Fibroblast of skin of left quadriceps (primary cell): ENCODE data around the gene ANAPC7.
"Not testable (repeated sequence)": the region's sequence is repeated elsewhere in the genome, so short reads cannot be mapped to it uniquely, and the experiment has no call there.

Experiments
- DNase-seq, 2 experiments: peaks; one replicate each; pipeline ENCODE4 v3.0.0-alpha.2; 2013; ENCODE audit warnings: low read depth in 2 of 2

The ANAPC7 gene

DNA sequence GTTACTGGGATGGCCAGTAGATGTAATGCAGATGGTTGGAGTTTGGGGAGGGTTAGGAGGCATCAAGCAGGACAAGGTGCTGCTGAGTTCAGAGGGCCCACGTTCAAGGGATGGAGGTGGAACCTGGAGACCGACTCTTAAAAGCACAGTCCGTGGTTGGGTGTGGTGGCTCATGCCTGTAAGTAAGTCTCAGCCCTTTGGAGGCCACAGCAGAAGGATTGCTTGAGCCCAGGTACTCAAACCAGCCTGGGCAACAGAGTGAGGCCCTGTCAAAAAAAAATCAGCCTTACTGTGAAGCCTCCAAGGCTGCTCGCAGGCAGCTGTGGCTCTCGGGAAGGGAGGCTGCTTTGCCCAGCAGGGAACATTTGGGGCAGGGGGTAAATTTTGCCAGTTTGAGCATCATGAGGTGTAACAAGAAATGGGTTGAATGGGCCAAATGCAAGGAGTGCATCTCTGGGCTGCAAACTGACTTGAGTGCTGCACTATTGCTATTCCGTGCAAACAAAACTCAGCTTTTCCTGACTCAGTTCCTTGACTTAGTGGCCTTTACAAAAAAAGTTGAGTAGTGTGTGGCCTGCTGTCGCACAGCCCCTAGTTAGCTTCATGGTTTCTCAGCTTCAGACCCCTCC, 55.0 kb downstream of the ANAPC7 start:
- DNase-seq, result no peak

DNA sequence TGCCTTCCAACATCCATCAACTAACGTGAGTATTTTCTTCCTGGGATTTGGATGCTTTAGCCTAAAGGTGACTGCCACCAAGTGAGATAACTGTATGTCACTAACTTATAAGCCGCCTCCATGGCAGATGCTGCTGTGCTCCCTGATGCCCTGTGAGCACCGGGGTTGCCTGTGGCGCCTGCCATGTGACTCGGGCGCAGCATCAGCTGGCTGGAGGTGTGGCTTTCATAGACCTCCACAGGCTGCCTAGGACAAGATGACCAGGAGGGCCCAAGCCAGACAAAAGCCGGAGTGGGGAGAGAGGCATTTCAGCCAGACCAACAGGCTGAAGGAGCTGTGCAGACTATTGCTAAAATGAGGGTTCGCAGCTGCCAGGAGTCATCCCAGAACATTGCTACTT, 55.7 kb downstream of the ANAPC7 start:
- DNase-seq, result no peak

DNA sequence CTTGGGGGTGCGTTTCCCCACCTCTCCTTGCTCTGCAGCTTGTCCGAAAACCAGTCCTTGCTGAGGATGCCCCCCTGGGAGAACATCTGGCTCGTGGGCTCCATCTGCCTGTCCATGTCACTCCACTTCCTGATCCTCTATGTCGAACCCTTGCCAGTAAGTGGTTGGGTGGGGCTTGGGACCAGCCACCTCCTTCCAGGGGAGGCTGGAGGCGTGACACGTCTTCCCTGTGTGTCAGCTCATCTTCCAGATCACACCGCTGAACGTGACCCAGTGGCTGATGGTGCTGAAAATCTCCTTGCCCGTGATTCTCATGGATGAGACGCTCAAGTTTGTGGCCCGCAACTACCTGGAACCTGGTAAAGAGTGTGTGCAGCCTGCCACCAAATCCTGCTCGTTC, 57.5 kb downstream of the ANAPC7 start:
- DNase-seq, result no peak

DNA sequence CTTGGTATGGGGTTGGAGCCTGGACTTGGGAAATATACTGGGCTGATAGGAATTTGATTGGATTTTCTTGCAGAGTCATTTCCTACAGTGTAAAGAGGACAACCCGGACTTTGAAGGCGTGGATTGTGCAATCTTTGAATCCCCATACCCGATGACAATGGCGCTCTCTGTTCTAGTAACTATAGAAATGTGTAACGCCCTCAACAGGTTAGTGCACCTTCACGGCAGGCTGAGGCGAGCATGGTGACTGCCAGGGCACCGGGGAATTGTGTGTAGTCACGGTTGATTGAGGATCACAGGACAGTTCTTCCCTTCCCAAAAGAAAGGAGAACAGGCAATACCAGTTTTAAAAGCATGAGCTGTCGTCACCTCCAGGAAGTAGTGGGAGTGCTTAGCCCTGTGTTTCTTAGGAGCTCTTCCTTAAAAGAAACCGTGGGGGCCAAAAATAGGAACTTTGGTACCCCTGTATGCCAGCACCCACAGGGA, 58.3 kb downstream of the ANAPC7 start:
- no peak for DNase-seq

DNA sequence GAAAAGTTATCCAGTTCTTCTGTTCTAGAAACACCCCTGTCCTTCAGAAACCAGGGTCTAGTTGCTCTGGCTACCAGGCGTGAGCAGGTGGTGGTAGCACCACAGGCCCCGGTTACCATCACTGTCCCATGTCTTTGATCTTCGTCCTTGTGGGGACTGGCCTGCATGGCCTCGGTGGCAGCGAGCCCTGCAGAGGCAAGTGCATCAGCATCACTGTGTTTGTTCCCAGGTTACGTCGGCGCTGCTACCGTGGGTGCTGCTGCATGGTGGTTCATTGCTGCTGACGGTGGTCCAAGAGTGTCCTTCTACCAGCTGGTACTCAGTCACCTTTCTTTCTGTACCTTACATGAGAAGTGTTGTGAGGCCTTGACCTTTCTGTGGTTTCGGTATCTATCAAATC, 58.9 kb downstream of the ANAPC7 start:
- no peak for DNase-seq

DNA sequence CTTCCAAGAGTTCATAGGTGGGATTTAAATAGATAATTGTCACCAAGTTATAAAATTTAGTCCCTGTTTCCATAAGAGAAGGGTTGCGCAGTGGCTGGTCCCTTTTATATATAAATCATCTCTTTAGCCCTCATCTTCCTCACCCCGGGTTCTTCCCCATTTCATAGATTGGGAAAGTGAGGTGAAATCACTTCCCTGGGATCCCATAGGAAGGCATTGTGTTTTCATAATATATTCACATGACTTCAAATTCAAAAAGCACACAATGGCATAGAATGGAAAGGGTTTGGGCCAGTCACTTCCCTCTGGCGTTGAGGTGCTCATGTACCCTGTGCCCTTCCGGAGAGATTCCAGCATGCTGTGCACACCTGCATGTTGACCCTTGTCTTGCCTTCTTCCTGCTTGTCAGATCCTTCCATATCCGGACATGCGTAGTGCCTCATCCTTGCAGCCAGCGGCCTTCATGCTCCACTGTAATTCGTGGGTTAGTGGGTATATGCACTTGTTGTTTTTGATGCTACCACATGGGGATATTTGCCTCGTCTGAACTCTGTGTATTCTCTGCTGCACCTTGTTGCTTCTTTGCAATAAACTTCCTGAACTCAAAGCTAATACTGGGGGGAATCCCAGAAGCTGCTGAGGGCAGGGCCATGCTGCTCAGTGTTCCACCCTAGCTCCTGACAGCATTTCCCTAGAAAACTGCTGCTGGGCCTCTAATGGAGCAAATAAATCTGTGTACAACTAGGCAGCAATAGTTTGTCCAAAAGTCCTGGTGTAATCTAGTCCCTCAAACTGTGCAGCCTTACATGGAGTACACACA, 59.6 kb downstream of the ANAPC7 start:
- no peak for DNase-seq

DNA sequence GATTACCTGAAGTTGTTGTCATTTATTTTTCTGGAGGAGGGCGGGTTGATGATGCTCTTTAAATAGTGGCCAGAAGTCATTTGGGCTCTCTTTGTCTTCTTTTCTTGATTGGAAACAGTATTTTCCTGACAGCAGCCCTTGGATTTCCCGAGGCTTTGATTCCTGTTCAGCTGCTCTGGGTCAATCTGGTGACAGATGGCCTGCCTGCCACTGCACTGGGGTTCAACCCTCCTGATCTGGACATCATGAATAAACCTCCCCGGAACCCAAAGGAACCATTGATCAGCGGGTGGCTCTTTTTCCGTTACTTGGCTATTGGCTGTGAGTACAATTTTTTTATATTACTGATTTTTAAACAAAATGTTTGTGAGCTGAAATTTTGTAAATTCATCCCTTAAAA, 60.4 kb downstream of the ANAPC7 start:
- no peak for DNase-seq

DNA sequence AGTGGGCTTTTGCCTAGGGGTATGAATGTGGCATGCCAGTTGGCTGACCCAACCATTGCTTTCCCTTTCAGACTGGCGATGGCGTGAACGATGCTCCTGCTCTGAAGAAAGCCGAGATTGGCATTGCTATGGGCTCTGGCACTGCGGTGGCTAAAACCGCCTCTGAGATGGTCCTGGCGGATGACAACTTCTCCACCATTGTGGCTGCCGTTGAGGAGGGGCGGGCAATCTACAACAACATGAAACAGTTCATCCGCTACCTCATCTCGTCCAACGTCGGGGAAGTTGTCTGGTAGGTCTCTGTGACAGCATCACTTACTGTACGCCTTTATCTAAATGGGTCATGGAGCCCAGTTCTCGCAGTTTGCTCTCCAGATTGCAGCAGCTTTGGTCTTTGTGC, 61.4 kb downstream of the ANAPC7 start:
- no peak for DNase-seq

DNA sequence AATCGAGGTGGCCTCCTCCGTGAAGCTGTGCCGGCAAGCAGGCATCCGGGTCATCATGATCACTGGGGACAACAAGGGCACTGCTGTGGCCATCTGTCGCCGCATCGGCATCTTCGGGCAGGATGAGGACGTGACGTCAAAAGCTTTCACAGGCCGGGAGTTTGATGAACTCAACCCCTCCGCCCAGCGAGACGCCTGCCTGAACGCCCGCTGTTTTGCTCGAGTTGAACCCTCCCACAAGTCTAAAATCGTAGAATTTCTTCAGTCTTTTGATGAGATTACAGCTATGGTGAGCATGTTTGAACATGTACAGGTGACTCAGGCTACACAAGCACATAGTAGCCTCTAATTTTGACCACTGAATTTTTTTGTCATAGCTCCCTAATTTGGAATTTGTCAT, 62.8 kb downstream of the ANAPC7 start:
- DNase-seq, result no peak

DNA sequence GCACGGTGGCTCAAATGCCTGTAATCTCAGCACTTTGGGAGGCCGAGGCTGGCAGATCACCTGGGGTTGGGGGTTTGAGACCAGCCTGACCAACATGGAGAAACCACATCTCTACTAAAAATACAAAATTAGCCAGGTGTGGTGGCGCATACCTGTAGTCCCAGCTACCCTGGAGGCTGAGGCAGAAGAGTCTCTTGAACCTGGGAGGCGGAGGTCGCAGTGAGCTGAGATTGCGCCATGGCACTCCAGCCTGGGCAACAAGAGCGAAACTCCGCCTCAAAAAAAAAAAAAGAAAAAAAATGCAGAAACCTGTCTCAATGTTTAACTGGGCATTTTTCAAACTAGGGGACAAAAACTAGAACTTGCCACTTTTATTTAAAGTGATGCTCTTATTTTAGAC, 63.2 kb downstream of the ANAPC7 start:
- DNase-seq, result not testable (repeated sequence)

DNA sequence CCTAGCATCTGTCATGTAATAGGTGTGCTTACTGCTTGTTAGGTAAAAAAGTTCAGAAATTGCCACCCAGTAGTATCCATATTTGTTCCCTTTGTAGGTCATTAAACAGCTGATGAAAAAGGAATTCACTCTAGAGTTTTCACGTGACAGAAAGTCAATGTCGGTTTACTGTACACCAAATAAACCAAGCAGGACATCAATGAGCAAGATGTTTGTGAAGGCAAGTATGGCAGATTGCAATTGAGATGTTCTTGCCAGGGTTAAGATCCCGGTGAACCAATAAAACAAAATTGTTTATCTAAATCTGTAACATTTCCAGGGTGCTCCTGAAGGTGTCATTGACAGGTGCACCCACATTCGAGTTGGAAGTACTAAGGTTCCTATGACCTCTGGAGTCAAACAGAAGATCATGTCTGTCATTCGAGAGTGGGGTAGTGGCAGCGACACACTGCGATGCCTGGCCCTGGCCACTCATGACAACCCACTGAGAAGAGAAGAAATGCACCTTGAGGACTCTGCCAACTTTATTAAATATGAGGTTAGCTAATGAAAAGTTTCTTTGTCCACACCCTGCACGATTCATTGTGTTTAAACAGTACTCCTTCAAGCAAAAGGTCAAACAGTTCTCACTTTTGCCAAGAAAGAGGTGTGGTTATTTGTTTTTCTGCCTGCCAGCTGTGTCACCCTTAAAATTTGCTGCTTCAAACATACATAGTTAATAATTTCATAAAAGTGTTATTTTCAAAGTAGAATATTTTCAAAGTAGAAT, 64.1 kb downstream of the ANAPC7 start:
- no peak for DNase-seq

DNA sequence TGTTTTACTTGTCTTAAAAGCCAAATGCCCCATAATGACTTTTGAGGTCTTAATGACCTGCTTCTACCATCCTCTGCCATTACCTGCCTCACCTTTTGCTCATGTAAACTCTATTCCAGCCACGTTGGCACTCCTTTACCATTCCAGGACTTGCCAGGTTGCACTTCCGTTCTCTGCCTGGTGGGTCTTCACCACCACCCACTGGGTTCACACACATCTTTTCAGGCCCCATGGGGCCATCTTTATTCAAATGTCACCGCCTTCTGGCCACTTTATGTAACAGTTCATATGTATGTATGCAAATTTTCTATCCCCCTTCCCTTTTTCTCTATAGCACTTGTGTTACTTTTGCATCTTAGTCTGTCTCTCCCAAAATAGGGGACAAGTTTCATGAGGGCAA, 64.8 kb downstream of the ANAPC7 start:
- DNase-seq, result no peak

DNA sequence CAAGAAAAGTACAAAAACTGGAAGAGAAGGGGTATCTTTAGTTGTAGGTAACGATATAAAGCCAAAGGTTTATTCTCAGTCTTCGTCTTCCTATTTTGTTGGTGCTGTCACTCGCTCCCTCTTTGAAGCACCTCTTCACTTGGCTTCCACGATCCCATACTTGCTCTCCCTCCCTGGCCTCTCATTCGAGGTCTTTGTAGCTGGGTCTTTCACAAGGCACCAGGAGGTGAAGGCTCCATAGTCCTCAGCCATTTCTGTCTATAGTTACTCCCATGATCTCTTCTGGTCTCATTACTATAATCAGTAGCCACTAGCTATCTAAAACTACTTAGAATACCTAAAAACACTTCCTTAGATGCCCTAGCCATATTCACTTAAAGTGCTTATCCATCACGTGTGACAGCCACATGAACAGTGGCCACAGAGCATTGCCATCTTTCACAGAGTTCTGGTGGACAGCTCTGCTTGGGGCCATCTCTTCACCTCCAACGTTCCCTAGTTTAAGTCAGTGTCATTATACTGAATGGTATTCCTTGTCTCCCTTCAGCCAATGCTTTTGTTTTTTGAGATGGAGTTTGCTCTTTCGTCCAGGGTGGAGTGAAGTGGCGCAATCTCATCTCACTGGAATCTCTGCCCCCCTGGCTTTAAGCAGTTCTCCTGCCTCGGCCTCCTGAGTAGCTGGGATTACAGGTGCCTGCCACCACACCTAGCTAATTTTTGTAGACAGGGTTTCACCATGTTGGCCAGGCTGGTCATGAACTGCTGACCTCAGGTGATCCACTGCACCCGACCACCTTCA, 65.4 kb downstream of the ANAPC7 start:
- no peak for DNase-seq

DNA sequence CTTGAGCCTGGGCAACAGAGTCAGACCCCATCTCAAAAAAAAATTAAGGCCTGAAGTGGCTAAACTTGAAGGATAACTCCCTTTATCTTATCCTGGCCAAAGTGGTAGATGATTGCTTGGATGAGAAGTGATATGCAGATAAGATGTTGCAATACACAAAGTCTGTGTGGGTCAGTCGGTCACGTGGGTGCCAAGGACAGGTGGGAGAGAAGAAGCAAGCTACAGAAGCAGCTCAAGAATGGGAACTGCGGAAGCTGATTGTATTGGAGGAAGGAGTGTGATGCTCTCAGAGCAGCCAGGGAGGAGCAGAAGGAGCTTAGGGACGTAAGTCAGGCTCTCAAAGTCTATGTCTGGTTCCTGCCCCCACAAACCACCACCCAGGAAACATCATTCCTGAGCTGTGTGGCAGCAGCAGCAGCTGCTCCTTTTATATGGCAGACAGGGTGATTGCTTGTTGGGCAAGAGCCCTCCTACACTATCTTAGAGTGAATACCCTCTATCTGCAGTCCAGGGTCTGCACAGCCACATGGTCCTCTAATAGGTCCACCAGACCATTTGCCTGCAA, 67.9 kb downstream of the ANAPC7 start:
- DNase-seq, result no peak

DNA sequence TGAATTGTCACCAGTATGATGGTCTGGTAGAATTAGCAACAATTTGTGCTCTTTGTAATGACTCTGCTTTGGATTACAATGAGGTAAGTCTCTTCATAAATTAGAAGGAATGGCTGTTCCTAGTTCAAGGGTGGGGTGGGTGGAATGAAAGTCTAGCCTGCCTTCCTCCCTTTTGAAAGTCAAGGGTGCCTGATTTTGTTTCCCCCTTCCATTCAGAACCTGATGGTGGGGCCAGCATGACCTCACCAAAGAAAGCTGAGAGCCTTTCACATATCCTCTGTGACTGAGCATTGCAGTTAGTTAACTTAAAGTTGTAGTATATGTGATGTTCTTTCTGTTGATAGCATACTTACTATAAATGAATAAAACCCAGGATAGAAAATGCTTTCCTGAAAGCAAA, 70.3 kb downstream of the ANAPC7 start:
- DNase-seq, result no peak

DNA sequence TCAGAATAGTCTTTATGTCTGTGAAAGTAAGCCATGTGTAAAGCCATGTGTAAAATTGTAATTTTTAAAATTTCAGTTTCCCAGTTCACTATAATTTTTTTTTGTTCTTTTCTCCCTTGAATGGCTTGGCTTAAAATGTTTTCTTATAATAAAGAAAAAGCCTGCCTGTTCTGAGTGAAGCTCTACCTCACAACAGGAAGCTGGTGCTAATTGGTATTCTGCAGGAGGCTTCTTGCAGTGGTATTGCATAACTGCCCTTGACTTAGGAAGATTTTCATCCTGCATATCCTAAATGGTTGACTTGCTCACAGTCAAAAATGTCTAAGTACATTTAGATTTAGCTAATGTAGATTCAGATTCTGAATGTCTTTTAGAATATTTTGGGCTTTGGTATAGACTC, 73.0 kb downstream of the ANAPC7 start:
- DNase-seq, result no peak

DNA sequence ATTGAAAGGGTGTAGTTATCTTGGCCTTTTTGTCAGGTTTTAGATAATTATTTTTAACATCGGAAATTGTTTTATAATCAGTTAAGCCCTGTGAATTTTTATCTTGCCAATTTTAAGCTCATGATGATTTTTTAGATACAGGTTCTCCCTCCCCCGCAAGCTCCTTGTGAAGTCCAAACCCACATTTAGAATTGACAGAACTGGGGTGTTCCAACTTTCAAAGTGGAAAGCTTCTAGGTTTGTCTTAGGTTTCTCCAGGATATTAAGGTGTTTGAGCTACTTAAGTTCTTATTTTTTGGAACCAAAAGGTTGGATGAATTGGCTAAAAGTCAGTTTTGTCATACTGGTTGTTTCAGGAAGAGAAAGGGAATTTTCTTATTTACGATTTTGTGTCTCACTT, 73.4 kb downstream of the ANAPC7 start:
- no peak for DNase-seq

DNA sequence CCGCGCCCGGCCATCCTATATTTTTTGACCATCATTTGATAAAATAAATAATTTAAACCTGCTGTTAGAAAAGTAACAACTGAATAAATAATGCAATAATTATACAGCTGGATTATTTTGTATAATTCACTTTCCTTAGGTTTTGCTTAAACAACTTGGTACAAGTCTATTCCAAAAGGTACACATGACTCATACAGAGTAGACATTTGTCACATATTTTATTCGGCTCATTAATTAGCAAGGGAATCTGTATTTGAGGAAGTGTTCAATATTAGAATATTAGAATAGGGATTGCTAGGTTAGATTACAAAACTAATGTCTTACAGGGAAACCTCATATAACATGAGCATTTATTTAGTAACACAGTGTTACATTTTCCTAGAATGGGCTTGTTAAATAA, 73.8 kb downstream of the ANAPC7 start:
- DNase-seq, result no peak
